ENCODE data around the gene VEGFA.

The VEGFA gene

GRCh38 chr6:43761666-43762409 lies 8.2 kb upstream of the VEGFA start:
- Histone ChIP-seq H4K20me1 (ENCODE audit: insufficient read depth) (no peaks in the 10 kb centered on the region), H3K4me3 (IDR thresholded peaks at IDR 0.05; ENCODE audit: insufficient read depth, low read depth, low read length) (no peak overlapping the region), H3K4me2 (no peak overlapping the region), H3K9ac (no peak overlapping the region), H3K4me1 (ENCODE audit: low read depth, poor library complexity, severe bottlenecking) (peaks cover 18% of the 10 kb centered on the region), H2AFZ (ENCODE audit: low read depth) (no peak overlapping the region), H3K27ac (no peak overlapping the region), H3K27me3 (ENCODE audit: insufficient read depth, low read depth) (no peaks in the 10 kb centered on the region), H3K79me2 (ENCODE audit: insufficient read depth, low read depth) (no peaks in the 10 kb centered on the region), H3K36me3 (ENCODE audit: insufficient read depth) (no peaks in the 10 kb centered on the region)
- no peak for TF ChIP-seq CTCF (conservative IDR thresholded peaks at IDR 0.05; ENCODE audit: low read depth, low read length)

GRCh38 chr6:43762410-43762768 lies 7.6 kb upstream of the VEGFA start:
- no peak overlapping the region for H3K4me2 ChIP-seq

GRCh38 chr6:43762966-43763695 lies 6.9 kb upstream of the VEGFA start:
- Histone ChIP-seq H3K4me3 (IDR thresholded peaks at IDR 0.05; ENCODE audit: insufficient read depth, low read depth, low read length) (no peak overlapping the region), H3K79me2 (ENCODE audit: insufficient read depth, low read depth) (no peaks in the 10 kb centered on the region), H3K4me2 (no peak overlapping the region), H3K27me3 (ENCODE audit: insufficient read depth, low read depth) (no peaks in the 10 kb centered on the region), H4K20me1 (ENCODE audit: insufficient read depth) (no peaks in the 10 kb centered on the region), H3K36me3 (ENCODE audit: insufficient read depth) (no peaks in the 10 kb centered on the region), H3K27ac (no peak overlapping the region), H3K9ac (no peak overlapping the region), H2AFZ (ENCODE audit: low read depth) (no peak overlapping the region), H3K4me1 (ENCODE audit: low read depth, poor library complexity, severe bottlenecking) (peaks cover 5% of the 10 kb centered on the region)
- no peak for TF ChIP-seq CTCF (conservative IDR thresholded peaks at IDR 0.05; ENCODE audit: low read depth, low read length)

More at GRCh38 chr6:43762410-43762768, 7.6 kb upstream of the VEGFA start:
- H3K4me3 ChIP-seq (IDR thresholded peaks at IDR 0.05; ENCODE audit: insufficient read depth, low read depth, low read length) = no peak overlapping the region
- no peaks in the 10 kb centered on the region for H3K27me3 ChIP-seq (ENCODE audit: insufficient read depth, low read depth)
- TF ChIP-seq CTCF (conservative IDR thresholded peaks at IDR 0.05; ENCODE audit: low read depth, low read length) = no peak
- H3K36me3 ChIP-seq (ENCODE audit: insufficient read depth) = no peaks in the 10 kb centered on the region
- H2AFZ ChIP-seq (ENCODE audit: low read depth) = no peak overlapping the region
- no peaks in the 10 kb centered on the region for H4K20me1 ChIP-seq (ENCODE audit: insufficient read depth)
- H3K27ac ChIP-seq = no peak overlapping the region
- H3K4me1 ChIP-seq (ENCODE audit: low read depth, poor library complexity, severe bottlenecking) = peaks cover 12% of the 10 kb centered on the region
- no peaks in the 10 kb centered on the region for H3K79me2 ChIP-seq (ENCODE audit: insufficient read depth, low read depth)
- no peak overlapping the region for H3K9ac ChIP-seq

GRCh38 chr6:43763812-43764522 lies 6.0 kb upstream of the VEGFA start:
- H4K20me1 ChIP-seq (ENCODE audit: insufficient read depth) = no peaks in the 10 kb centered on the region
- H3K27ac ChIP-seq = no peak overlapping the region
- no peak overlapping the region for H3K4me3 ChIP-seq (IDR thresholded peaks at IDR 0.05; ENCODE audit: insufficient read depth, low read depth, low read length)
- no peak for TF ChIP-seq CTCF (conservative IDR thresholded peaks at IDR 0.05; ENCODE audit: low read depth, low read length)
- no peaks in the 10 kb centered on the region for H3K79me2 ChIP-seq (ENCODE audit: insufficient read depth, low read depth)
- H3K4me2 ChIP-seq = no peak overlapping the region
- H3K4me1 ChIP-seq (ENCODE audit: low read depth, poor library complexity, severe bottlenecking) = no peaks in the 10 kb centered on the region
- no peaks in the 10 kb centered on the region for H3K36me3 ChIP-seq (ENCODE audit: insufficient read depth)
- no peak overlapping the region for H2AFZ ChIP-seq (ENCODE audit: low read depth)
- no peaks in the 10 kb centered on the region for H3K27me3 ChIP-seq (ENCODE audit: insufficient read depth, low read depth)
- no peak overlapping the region for H3K9ac ChIP-seq
